Measurements from ENCODE around the gene FANCG.

Gene FANCG

GRCh38 chr9:35057271-35057620, 22.5 kb downstream of the FANCG start:
- DNase-seq = no peak

GRCh38 chr9:35056571-35057270, 23.0 kb downstream of the FANCG start:
- DNase-seq = no peak

- no peak for DNase-seq
These were observed 24.7 kb downstream of the FANCG start for GRCh38 chr9:35054871-35055644.

GRCh38 chr9:35054185-35054835, 25.4 kb downstream of the FANCG start:
- no peak for DNase-seq

- DNase-seq = peak; percentile 46
These were observed 28.4 kb downstream of the FANCG start for GRCh38 chr9:35051069-35051967.

GRCh38 chr9:35048511-35048910, 31.2 kb downstream of the FANCG start:
- DNase-seq = no peak

- no peak for DNase-seq
These were observed 35.7 kb downstream of the FANCG start for GRCh38 chr9:35044071-35044470.

- no peak for DNase-seq
These were observed 36.7 kb downstream of the FANCG start for GRCh38 chr9:35042891-35043545.

- peak; percentile 51 for DNase-seq
These were observed 37.6 kb downstream of the FANCG start for GRCh38 chr9:35042081-35042604.

GRCh38 chr9:35035851-35036701, 43.7 kb downstream of the FANCG start:
- peak; percentile 35 for DNase-seq

GRCh38 chr9:35033101-35033500, 46.6 kb downstream of the FANCG start:
- DNase-seq = no peak

- DNase-seq = no peak
These were observed 49.9 kb downstream of the FANCG start for GRCh38 chr9:35029852-35030251.

GRCh38 chr9:35029241-35029640, 50.5 kb downstream of the FANCG start:
- DNase-seq = no peak

GRCh38 chr9:35028341-35028740, 51.4 kb downstream of the FANCG start:
- no peak for DNase-seq

- no peak for DNase-seq
These were observed 51.9 kb downstream of the FANCG start for GRCh38 chr9:35027860-35028259.

- no peak for DNase-seq
These were observed 52.4 kb downstream of the FANCG start for GRCh38 chr9:35027374-35027773.

GRCh38 chr9:35026671-35027070, 53.1 kb downstream of the FANCG start:
- no peak for DNase-seq

Measured in HCEC 1CT (cell line).